GM19351 (cell line): ENCODE results near the gene SLFN12L.
"Not testable (repeated sequence)": the region's sequence is repeated elsewhere in the genome, so short reads cannot be mapped to it uniquely, and the experiment has no call there.

Experiments
- ATAC-seq: cut with Tn5 transposase; IDR thresholded peaks from one replicate; pipeline ENCODE4 v1.9.1; 2021; ENCODE audit warnings: mild to moderate bottlenecking, moderate library complexity; ENCODE audit not compliant: unreplicated experiment

SLFN12L gene

GRCh38 chr17:35543856-35544255, 6.4 kb upstream of the SLFN12L start:
- no peak for ATAC-seq

GRCh38 chr17:35542990-35543389, 5.5 kb upstream of the SLFN12L start:
- no peak for ATAC-seq

GRCh38 chr17:35541434-35541833, 4.0 kb upstream of the SLFN12L start:
- ATAC-seq: no peak

GRCh38 chr17:35540589-35541404, 3.3 kb upstream of the SLFN12L start:
- no peak for ATAC-seq

GRCh38 chr17:35539659-35540026, 2.2 kb upstream of the SLFN12L start:
- no peak for ATAC-seq

- no peak for ATAC-seq
Observed at GRCh38 chr17:35536664-35537171, 760 bp downstream of the SLFN12L start.

- not testable (repeated sequence) for ATAC-seq
Observed at GRCh38 chr17:35535406-35535805, 2.1 kb downstream of the SLFN12L start.

- ATAC-seq: no peak
Observed at GRCh38 chr17:35534576-35535093, 2.8 kb downstream of the SLFN12L start.

GRCh38 chr17:35531160-35531559, 6.3 kb downstream of the SLFN12L start:
- no peak for ATAC-seq

GRCh38 chr17:35529866-35530265, 7.6 kb downstream of the SLFN12L start:
- ATAC-seq: no peak

GRCh38 chr17:35529326-35529725, 8.2 kb downstream of the SLFN12L start:
- not testable (repeated sequence) for ATAC-seq

GRCh38 chr17:35523296-35523695, 14.2 kb downstream of the SLFN12L start:
- ATAC-seq: no peak

- not testable (repeated sequence) for ATAC-seq
Observed at GRCh38 chr17:35521654-35522256, 15.7 kb downstream of the SLFN12L start.

GRCh38 chr17:35521150-35521549, 16.3 kb downstream of the SLFN12L start:
- no peak for ATAC-seq

GRCh38 chr17:35519906-35520442, 17.5 kb downstream of the SLFN12L start:
- no peak for ATAC-seq

- no peak for ATAC-seq
Observed at GRCh38 chr17:35519439-35519838, 18.0 kb downstream of the SLFN12L start.

- ATAC-seq: not testable (repeated sequence)
Observed at GRCh38 chr17:35518431-35518830, 19.0 kb downstream of the SLFN12L start.

- no peak for ATAC-seq
Observed at GRCh38 chr17:35515027-35515426, 22.5 kb downstream of the SLFN12L start.

GRCh38 chr17:35514564-35514963, 22.9 kb downstream of the SLFN12L start:
- ATAC-seq: no peak

- no peak for ATAC-seq
Observed at GRCh38 chr17:35510052-35510451, 27.4 kb downstream of the SLFN12L start.

GRCh38 chr17:35507714-35508113, 29.8 kb downstream of the SLFN12L start:
- ATAC-seq: not testable (repeated sequence)

- no peak for ATAC-seq
Observed at GRCh38 chr17:35499548-35499947, 37.9 kb downstream of the SLFN12L start.
